Skeletal muscle tissue (tissue), 4 donors: Measurements from ENCODE around the gene MS4A8. TPM values are rescaled to one million over a fixed set of nuclear protein-coding genes. Genes with fewer than 3 reads are reported as not detected.

Experiments
- H3K27ac ChIP-seq: one replicate; pipeline ENCODE4 v1.7.0; 2013; ENCODE audit warnings: mild to moderate bottlenecking, low read depth, low read length, inconsistent platforms
- H3K27me3 ChIP-seq, 3 donors: one replicate each; pipeline ENCODE4 v1.7.0; 2013; ENCODE audit warnings: low read length in 3 of 3; ENCODE audit not compliant: control insufficient read depth in 3 of 3, insufficient read depth in 3 of 3
- H3K36me3 ChIP-seq, 3 donors: one replicate each; pipeline ENCODE4 v1.7.0; 2013; ENCODE audit warnings: low read length in 3 of 3; ENCODE audit not compliant: control insufficient read depth in 3 of 3, insufficient read depth in 3 of 3
- H3K4me1 ChIP-seq, 3 donors: one replicate each; pipeline ENCODE4 v1.7.0; 2013; ENCODE audit warnings: low read length in 3 of 3, mild to moderate bottlenecking in 3 of 3; ENCODE audit not compliant: control insufficient read depth in 3 of 3, insufficient read depth in 3 of 3
- H3K4me3 ChIP-seq, 3 donors: one replicate each; pipeline ENCODE4 v1.7.0; 2013; ENCODE audit warnings: low read length in 3 of 3
- H3K9ac ChIP-seq, 3 donors: one replicate each; pipeline ENCODE4 v1.7.0; 2013; ENCODE audit warnings: low read length in 3 of 3, mild to moderate bottlenecking in 3 of 3, moderate library complexity in 2 of 3, low read depth in 1 of 3
- H3K9me3 ChIP-seq, 3 donors: one replicate each; pipeline ENCODE4 v1.7.0; 2013; ENCODE audit warnings: low read length in 3 of 3; ENCODE audit not compliant: control insufficient read depth in 3 of 3
- total RNA-seq: library from RNA; depleted of rRNA; stranded (reverse); fragments of >200 nt; gene quantifications from one replicate; pipeline ENCODE4 v1.2.3, GENCODE V29; 2014
- donor health status: Osteomylitis.

MS4A8 gene
- total RNA-seq, 1 donor from 2014 or later: 3.7 TPM

GRCh38 chr11:60719391-60719790, 20.0 kb downstream of the MS4A8 start:
- no peaks in the 10 kb centered on the region for H3K4me1 ChIP-seq
- peaks cover 0 to 8% (median 0%) of the 10 kb centered on the region in 3 donors for H3K27me3 ChIP-seq
- H3K9me3 ChIP-seq: peaks cover 5 to 11% (median 5%) of the 10 kb centered on the region in 3 donors
- no peak overlapping the region for H3K9ac ChIP-seq
- no peaks in the 10 kb centered on the region for H3K36me3 ChIP-seq
- no peak overlapping the region for H3K27ac ChIP-seq
- H3K4me3 ChIP-seq: no peak overlapping the region

- Histone ChIP-seq H3K27ac (no peak overlapping the region), H3K27me3 (peaks cover 0 to 8% (median 0%) of the 10 kb centered on the region in 3 donors), H3K36me3 (no peaks in the 10 kb centered on the region), H3K4me3 (no peak overlapping the region), H3K9me3 (peaks cover 5 to 11% (median 5%) of the 10 kb centered on the region in 3 donors), H3K9ac (no peak overlapping the region), H3K4me1 (no peaks in the 10 kb centered on the region)
These were observed 21.0 kb downstream of the MS4A8 start for GRCh38 chr11:60720460-60720859.

GRCh38 chr11:60724420-60724819, 25.0 kb downstream of the MS4A8 start, which contains the start of gene MS4A18:
Gene MS4A18, plus strand, starts transcription at chr11:60724720.
- Histone ChIP-seq H3K27ac (no peak within 1 kb of the TSS), H3K4me1 (no peaks in the 10 kb centered on the region), H3K9ac (no peak within 1 kb of the TSS), H3K27me3 (peaks cover 0 to 5% (median 0%) of the 10 kb centered on the region in 3 donors), H3K4me3 (no peak within 1 kb of the TSS), H3K9me3 (no peaks in the 10 kb centered on the region), H3K36me3 (no peaks in the 10 kb centered on the region)

- H3K9me3 ChIP-seq: no peaks in the 10 kb centered on the region
- no peak overlapping the region for H3K9ac ChIP-seq
- no peak overlapping the region for H3K27ac ChIP-seq
- no peaks in the 10 kb centered on the region for H3K36me3 ChIP-seq
- H3K27me3 ChIP-seq: peaks cover 0 to 6% (median 0%) of the 10 kb centered on the region in 3 donors
- no peaks in the 10 kb centered on the region for H3K4me1 ChIP-seq
- no peak overlapping the region for H3K4me3 ChIP-seq
These were observed 26.2 kb downstream of the MS4A8 start for GRCh38 chr11:60725592-60725991.

- Histone ChIP-seq H3K36me3 (no peaks in the 10 kb centered on the region), H3K27me3 (peaks cover 0 to 6% (median 0%) of the 10 kb centered on the region in 3 donors), H3K27ac (no peak overlapping the region), H3K4me1 (no peaks in the 10 kb centered on the region), H3K4me3 (no peak overlapping the region), H3K9ac (no peak overlapping the region), H3K9me3 (no peaks in the 10 kb centered on the region)
These were observed 32.2 kb downstream of the MS4A8 start for GRCh38 chr11:60731586-60731985.

GRCh38 chr11:60734279-60734678, 34.9 kb downstream of the MS4A8 start:
- H3K27me3 ChIP-seq: peaks cover 0 to 9% (median 7%) of the 10 kb centered on the region in 3 donors
- H3K9ac ChIP-seq: no peak overlapping the region
- H3K36me3 ChIP-seq: no peaks in the 10 kb centered on the region
- no peaks in the 10 kb centered on the region for H3K4me1 ChIP-seq
- no peak overlapping the region for H3K27ac ChIP-seq
- no peaks in the 10 kb centered on the region for H3K9me3 ChIP-seq
- no peak overlapping the region for H3K4me3 ChIP-seq

GRCh38 chr11:60739114-60739513, 39.7 kb downstream of the MS4A8 start:
- peaks cover 0 to 5% (median 4%) of the 10 kb centered on the region in 3 donors for H3K9me3 ChIP-seq
- no peak overlapping the region for H3K9ac ChIP-seq
- H3K27me3 ChIP-seq: peaks cover 0 to 12% (median 8%) of the 10 kb centered on the region in 3 donors
- H3K27ac ChIP-seq: no peak overlapping the region
- no peak overlapping the region for H3K4me3 ChIP-seq
- no peaks in the 10 kb centered on the region for H3K36me3 ChIP-seq
- no peaks in the 10 kb centered on the region for H3K4me1 ChIP-seq

GRCh38 chr11:60740573-60740972, 41.2 kb downstream of the MS4A8 start:
- Histone ChIP-seq H3K9ac (no peak overlapping the region), H3K9me3 (peaks cover 0 to 8% (median 4%) of the 10 kb centered on the region in 3 donors), H3K27me3 (peaks cover 0 to 12% (median 8%) of the 10 kb centered on the region in 3 donors), H3K27ac (no peak overlapping the region), H3K4me3 (no peak overlapping the region), H3K4me1 (no peaks in the 10 kb centered on the region), H3K36me3 (no peaks in the 10 kb centered on the region)

GRCh38 chr11:60741421-60741820, 42.0 kb downstream of the MS4A8 start:
- Histone ChIP-seq H3K36me3 (no peaks in the 10 kb centered on the region), H3K4me1 (no peaks in the 10 kb centered on the region), H3K9me3 (peaks cover 0 to 8% (median 4%) of the 10 kb centered on the region in 3 donors), H3K4me3 (no peak overlapping the region), H3K27me3 (peaks cover 0 to 12% (median 8%) of the 10 kb centered on the region in 3 donors), H3K27ac (no peak overlapping the region), H3K9ac (no peak overlapping the region)

GRCh38 chr11:60743058-60743457, 43.6 kb downstream of the MS4A8 start:
- Histone ChIP-seq H3K27ac (no peak overlapping the region), H3K9me3 (peaks cover 0 to 8% (median 4%) of the 10 kb centered on the region in 3 donors), H3K36me3 (no peaks in the 10 kb centered on the region), H3K9ac (no peak overlapping the region), H3K27me3 (peaks cover 0 to 10% (median 8%) of the 10 kb centered on the region in 3 donors), H3K4me1 (no peaks in the 10 kb centered on the region), H3K4me3 (no peak overlapping the region)
